A673 (cell line): Measurements from ENCODE around the gene ADCY3.
A peak's percentile ranks its signal among the peaks of the same experiment; 100 is the strongest.

ENCODE experiments used
- EZH2 ChIP-seq: fragments of 200-600 bp; sonication (generic); IDR thresholded peaks from 2 replicates; pipeline ENCODE4 v1.6.1; 2017; ENCODE audit warnings: borderline replicate concordance, low read depth, mild to moderate bottlenecking, mixed read lengths, antibody characterized with exemption, low read length; ENCODE audit not compliant: poor library complexity, severe bottlenecking
- TF ChIP-seq, protein P1 (sequence below): fragments of 300-800, 200-600 bp; sonication (generic); conservative IDR thresholded peaks from 2 replicates; pipeline ENCODE4 v1.5.1; 2017; ENCODE audit warnings: low read depth, mild to moderate bottlenecking, antibody characterized with exemption, low read length, moderate library complexity, mixed read lengths

DNA sequence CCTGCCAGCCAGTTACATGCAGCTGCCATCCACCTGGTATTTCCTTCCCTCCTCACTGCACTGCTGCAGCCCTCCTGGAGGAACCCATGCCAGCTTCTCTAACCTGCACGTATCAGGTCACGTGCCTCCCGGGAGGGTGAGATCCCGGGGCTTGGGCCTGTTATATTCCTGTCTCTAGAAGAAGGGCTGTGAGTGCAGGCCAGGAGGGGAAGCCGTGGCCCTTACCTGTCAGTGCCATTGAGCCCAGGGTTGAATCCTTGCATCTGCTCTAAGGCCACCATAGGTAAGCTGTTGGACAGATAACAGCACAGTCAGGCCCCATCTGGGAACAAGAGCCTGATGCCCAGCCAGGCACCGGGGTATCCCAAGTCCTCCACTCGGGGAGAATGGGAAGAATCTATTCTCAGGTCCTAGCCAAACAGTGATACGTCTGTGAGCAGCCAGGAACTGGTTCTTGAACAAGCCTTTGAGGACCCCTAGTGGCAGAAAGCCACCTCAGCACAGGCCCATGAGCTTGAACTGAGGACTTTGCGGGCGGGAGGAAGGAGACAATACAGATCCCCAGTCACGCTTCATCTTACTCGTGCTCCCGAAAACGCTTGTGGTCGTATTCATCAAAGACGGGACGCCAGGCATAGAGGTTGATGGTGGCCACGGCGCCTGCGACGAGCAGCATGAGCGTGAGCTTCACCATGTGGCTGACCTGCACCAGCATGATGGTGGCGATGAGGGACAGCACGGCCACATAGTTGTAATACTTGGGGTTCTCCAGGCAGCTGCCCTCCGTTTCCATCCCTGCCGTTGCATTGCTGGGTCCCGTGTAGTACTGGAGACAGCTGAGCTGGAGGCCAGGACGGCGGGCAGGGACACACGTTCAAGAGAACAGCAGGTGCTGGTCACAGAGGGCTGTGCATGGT, 92.5 kb downstream of the ADCY3 start:
- TF ChIP-seq, protein P1, sequence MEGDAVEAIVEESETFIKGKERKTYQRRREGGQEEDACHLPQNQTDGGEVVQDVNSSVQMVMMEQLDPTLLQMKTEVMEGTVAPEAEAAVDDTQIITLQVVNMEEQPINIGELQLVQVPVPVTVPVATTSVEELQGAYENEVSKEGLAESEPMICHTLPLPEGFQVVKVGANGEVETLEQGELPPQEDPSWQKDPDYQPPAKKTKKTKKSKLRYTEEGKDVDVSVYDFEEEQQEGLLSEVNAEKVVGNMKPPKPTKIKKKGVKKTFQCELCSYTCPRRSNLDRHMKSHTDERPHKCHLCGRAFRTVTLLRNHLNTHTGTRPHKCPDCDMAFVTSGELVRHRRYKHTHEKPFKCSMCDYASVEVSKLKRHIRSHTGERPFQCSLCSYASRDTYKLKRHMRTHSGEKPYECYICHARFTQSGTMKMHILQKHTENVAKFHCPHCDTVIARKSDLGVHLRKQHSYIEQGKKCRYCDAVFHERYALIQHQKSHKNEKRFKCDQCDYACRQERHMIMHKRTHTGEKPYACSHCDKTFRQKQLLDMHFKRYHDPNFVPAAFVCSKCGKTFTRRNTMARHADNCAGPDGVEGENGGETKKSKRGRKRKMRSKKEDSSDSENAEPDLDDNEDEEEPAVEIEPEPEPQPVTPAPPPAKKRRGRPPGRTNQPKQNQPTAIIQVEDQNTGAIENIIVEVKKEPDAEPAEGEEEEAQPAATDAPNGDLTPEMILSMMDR = peak; percentile 96
- TF ChIP-seq EZH2 = no peak
